Ureter (tissue), 1 donor: ENCODE results near the gene MYCN. TPM values are rescaled to one million over a fixed set of nuclear protein-coding genes. Genes with fewer than 3 reads are reported as not detected.
"Not testable (repeated sequence)": the region's sequence is repeated elsewhere in the genome, so short reads cannot be mapped to it uniquely, and the experiment has no call there.

Source experiments
- DNase-seq: peaks from one replicate; pipeline ENCODE4 v3.0.0-alpha.2; 2020; ENCODE audit warnings: low spot score
- total RNA-seq: library from RNA; stranded (reverse); gene quantifications from one replicate; pipeline ENCODE4 v1.2.4, GENCODE V29; 2023
- donor health status: DM: yes; HTN: yes; CAD: no.

The MYCN gene
- 3.7 TPM for total RNA-seq

GRCh38 chr2:15939854-15940660, at the start of gene MYCN:
Gene MYCN (plus strand): TSS chr2:15940550. CDS start chr2:15942065, 1,515 bp downstream.
- peak; percentile 69 for DNase-seq

GRCh38 chr2:15890936-15891905, 49.1 kb upstream of the MYCN start:
- no peak for DNase-seq

DNA sequence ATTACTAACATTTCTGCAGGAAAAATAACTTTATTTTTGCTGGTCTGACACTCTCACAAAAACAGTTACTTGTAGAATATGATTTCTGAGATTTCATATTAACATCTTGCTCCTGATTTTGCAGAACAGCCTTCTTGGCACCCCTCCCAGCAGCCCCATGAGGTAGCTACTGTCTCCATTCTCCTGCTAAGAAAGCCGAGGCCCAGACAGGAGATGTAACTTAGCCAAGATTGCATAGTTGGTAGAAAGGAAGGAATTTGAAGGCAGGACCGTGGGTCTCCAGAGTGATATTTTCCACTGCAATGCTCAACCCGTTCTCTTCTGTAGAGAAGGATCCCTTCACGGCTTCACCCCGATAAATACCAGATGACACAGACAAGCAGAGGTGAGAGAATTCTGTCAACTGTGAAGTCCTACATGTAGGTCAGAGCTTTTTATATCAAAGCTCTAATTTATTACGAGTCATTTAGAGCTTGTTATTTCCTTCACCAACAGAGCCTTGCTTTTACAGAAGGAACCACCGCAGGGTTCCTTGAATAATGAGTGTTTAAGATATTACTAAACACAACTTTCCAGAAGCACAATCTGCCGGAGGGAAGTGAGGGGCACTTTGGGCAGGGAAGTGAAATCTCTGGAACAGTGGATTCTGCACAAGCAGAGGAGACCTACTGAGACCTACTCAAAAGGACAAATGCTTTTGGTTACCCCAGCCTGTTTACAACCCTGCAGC, 48.0 kb upstream of the MYCN start:
- DNase-seq, result no peak

DNA sequence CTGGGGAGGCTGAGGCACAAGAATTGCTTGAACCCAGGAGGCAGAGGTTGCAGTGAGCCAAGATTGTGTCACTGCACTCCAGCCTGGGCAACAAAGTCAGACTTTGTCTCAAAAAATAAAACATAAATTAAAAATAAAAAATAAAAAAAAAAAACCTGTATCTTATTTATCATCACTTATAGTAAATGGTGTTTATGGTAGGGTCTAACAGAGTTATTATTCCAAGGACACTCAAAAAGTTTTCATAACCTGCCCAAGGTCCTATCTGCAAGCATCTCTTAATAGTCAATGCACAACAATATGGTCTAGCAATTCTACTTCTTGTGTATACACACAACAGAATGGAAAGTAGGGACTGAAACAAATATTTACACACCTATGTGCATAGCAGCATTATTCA, 47.3 kb upstream of the MYCN start:
- DNase-seq, result no peak

- DNase-seq, result no peak
Observed at GRCh38 chr2:15893689-15894480, 46.5 kb upstream of the MYCN start.

- no peak for DNase-seq
Observed at GRCh38 chr2:15894481-15895144, 45.7 kb upstream of the MYCN start.

- no peak for DNase-seq
Observed at GRCh38 chr2:15895615-15896469, 44.5 kb upstream of the MYCN start.

- no peak for DNase-seq
Observed at GRCh38 chr2:15896859-15897258, 43.5 kb upstream of the MYCN start.

DNA sequence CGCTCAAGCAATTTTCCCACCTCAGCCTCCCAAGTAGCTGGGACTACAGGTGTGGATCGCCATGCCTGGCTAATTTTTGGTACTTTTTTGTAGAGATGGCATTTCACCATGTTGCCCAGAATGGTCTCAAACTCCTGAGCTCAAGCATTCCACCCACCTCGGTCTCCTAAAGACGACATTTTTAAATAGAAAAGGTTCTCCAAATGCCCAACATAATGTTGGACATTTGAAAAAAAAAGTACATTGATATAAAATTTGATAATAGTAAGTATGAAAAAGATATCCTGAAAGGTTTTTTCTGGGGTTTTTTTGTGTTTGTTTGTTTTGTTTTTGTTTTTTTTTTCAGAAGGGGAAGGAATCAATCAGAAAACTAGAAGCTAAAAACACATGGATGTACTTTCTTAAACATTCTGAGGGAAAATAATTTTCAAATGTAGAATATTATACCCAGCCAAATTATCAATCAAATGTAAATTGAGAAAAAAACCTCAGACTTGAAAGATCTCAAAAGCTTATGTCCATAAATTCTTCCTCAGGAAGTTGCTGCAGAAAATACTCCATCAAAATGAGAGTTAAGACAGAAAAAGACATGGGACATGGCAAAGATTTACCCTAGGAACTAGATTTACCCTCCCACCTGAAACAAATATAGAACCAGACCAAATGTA, 42.8 kb upstream of the MYCN start:
- DNase-seq, result no peak

DNA sequence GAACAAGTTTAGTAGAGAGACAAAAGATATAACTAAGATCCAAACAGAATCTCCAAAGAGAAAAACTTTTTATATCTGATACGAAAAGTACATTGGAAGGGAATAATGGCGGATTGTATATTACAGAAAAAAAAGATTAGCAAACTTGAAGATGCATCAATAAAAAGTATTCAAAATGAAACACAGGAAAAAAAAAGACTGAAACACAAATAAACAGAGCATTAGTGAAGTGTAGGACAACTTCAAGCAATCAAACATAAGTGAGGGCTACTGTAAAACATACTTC, 41.1 kb upstream of the MYCN start:
- DNase-seq, result no peak

DNA sequence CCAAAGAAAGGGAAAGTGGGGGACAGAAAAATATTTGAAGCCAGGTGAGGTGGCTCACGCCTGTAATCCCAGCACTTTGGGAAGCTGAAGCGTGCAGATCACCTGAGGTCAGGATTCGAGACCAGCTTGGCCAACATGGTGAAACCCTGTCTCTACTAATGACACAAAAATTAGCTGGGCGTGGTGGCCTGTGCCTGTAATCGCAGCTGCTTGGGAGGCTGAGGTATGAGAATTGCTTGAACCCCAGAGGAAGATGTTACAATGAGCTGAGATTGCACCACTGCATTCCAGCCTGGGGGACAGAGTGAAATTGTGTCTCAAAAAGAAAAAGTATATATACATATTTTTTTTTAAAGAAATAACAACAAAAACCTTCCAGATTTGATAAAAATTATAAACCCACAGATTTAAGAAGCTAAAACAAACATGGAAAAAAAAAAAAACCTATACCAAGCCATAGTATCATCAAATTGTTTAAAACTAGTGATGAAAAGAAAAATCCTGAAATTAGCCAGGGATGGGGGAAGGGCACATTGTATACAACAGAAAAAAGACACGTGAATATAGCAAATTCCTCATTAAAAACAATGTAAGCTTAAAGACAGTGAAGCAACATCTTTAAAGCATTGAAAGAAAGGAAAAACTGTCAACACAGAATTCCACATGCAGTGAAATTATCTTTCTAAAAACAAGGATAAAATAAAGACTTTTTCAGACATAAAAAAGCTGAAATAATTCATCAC, 40.4 kb upstream of the MYCN start:
- DNase-seq, result no peak

GRCh38 chr2:15901095-15901807, 39.1 kb upstream of the MYCN start:
- no peak for DNase-seq

- no peak for DNase-seq
Observed at GRCh38 chr2:15901808-15902130, 38.6 kb upstream of the MYCN start.

DNA sequence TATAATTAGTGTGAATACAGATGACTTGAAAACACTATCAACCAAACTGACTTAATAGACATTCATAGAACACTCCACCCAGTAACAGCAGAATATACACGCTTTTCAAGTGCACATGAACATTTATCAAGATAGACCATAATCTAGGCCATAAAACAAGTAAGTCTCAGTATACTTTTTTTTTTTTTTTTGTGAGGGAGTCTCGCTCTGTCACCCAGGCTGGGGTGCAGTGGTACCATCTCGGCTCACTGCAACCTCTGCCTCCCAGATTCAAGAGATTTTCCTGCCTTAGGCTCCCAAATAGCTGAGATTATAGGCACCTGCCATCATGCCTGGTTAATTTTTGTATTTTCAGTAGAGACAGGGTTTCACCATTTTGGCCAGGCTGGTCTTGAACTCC, 36.4 kb upstream of the MYCN start:
- not testable (repeated sequence) for DNase-seq

GRCh38 chr2:15905267-15905645, 35.1 kb upstream of the MYCN start:
- no peak for DNase-seq

DNA sequence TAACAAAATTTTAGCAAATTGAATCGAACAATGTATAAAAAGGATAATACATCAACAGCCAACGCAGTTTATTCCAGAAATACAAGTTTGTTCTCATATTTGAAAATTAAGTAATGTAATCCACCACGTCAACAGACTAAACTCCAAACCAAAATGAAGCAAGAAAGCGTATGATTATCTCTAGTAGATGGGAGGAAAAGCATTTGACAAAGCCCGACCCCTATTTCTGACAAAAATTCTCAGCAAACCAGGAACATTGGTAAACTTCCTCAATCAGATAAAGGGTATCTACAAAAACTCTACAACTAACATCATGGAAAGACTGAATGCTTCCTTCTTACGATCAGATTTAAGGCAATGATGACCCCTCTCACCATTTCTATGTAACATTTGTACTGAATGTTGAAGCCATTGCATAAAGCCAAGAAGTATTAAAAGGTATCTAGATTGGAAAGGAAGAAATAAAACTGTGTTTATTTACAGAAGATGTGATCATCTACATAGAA, 34.3 kb upstream of the MYCN start:
- no peak for DNase-seq

- no peak for DNase-seq
Observed at GRCh38 chr2:15906778-15907177, 33.6 kb upstream of the MYCN start.
